ENCODE measurements around the gene TMEM236. TPM values are rescaled to one million over a fixed set of nuclear protein-coding genes. Genes with fewer than 3 reads are reported as not detected.
"Not testable (repeated sequence)": the region's sequence is repeated elsewhere in the genome, so short reads cannot be mapped to it uniquely, and the experiment has no call there.

Gene TMEM236, protein sequence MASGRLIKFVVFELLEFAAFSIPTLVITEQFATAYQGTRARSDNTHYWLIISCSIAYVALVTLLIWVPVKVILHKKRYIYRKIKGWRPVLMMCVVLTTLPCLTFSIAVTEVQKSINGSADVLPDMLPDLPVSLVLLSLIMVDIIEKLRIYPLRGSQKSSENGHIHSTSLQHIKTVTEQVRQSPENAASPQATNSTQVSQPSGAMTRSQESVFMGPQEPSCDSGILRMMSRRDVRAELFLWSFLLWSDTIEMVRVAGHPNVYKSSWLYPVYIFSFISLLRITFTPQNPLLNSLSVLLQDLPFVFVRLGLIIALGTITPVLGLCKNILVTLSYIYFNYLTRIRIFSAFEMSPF
- 0.43 TPM for total RNA-seq
- long read RNA-seq: 0 reads

DNA sequence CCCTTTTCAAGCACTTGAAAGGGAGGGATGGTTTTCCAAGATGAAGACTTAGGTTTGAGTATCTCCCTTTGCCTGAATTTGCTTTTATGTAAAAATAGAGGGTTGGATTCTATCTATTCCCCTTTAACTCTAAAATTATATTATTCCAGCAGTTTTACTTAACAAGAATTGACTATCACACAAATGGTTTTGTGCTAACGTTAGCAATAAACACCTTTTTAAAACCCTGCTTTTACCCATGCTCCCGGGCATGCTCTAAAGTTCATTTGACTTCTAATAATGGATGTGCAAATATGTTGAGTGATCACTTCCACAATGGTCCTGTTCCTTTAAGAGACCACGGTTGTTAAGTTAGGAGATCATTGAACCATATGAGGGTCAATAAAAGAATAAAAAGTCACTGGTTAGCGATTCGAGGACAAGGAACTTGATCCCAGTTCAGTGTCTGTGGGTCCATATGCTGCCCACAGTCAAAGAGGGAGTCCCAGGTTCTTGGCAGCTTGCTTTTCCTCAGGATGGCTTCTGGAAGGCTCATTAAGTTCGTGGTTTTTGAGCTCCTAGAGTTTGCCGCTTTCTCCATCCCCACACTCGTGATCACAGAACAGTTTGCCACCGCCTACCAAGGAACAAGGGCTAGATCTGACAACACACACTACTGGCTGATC is at the start of gene TMEM236:
TMEM236 (plus strand) TSS at position 421 of the 665 bp plus-strand sequence; CDS start at position 516, 95 bp downstream.
- DNase-seq: no peak
- intact Hi-C loops (cut with DNase I): no loop called here

DNA sequence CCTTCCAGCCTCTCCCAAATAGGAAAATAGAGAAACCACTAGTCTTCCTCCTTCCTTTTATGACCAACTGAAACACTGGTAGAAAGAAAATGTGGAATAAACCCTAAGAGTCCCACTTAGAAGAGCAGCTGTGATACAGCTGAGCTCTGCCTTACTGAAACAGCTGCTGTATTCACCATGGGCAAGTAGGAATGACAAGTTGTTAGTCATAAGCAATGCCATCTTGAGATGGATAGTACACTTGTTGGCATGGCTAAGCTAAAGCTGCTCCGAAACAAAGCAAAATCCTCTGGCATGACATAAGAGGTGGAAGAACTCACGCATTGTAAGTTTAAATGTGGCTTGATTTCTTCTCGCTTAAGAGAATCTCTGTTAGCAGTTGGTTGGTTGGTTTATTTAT is 48.3 kb upstream of the TMEM236 start:
- no peak for DNase-seq
- intact Hi-C loops (cut with DNase I): no loop called here
- no peak for ATAC-seq (ENCODE audit: poor library complexity)

More for the DNA sequence above, at the start of gene TMEM236:
- no peak for ATAC-seq (ENCODE audit: poor library complexity)

DNA sequence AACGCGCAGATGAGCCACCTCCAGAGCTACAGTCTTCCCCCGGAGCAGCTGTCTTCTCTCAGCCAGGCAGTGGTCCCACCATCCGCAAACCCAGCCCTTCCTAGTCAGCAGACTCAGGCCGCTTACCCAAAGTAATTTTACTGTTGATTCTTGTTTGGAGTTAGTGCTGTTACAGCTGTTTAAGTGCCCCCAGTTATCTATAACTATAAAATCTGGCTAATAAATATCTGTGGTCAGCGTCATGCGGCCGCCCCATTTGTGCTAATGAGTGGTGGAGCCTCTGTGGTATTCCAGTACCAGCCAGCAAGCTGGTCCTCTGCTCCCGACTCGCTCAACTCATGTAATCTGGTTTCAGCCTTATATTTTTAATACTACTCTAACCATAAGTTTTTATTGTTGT is 43.2 kb upstream of the TMEM236 start:
- no peak for ATAC-seq (ENCODE audit: poor library complexity)
- intact Hi-C loops (cut with DNase I): no loop called here
- DNase-seq: no peak

DNA sequence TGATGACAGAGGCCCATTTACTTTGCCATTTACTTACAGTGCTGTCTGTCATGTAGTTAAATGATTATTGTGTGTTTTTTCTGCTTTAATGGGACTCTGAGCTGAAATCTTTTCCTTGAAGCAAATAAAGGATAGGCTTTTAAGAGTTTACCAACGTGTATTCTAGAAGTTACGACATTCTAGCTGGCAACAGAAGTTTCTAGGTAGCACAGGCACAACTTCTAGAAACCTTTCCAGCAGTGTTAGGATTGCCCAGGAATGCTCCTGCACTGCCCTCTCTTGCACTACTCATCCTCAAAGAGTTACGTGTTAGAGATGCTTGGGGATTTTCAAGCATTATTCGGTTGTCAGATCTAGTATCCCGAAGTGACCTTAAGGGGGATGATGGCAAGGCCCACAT is 42.5 kb upstream of the TMEM236 start:
- ATAC-seq (ENCODE audit: poor library complexity) (no peak), DNase-seq (no peak)
- intact Hi-C loops (cut with DNase I): no loop called here

DNA sequence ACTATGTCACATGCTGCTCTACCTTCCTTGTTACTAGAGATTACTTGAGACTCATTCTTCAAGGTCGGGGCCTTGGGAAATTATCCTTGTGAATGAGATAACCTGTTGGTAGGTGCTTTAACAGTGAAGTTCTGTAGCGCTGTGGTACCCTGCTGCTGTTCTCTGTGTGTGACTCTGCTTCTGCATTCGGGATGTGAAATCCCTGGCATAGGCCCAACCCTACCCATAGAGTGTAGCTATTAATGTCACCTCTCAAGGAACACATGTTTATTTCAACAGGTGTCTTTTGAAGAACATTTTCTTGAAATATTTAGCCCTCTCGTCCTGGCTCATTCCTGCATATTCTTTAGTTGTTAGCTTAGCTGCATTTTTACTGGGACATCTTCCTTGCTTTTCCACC is 41.8 kb upstream of the TMEM236 start:
- intact Hi-C loops (cut with DNase I): no loop called here
- ATAC-seq (ENCODE audit: poor library complexity) (peak; percentile 59), DNase-seq (no peak)

GRCh38 chr10:17712053-17712452 is 39.9 kb upstream of the TMEM236 start:
- intact Hi-C loops (cut with DNase I): no loop called here
- ATAC-seq (ENCODE audit: poor library complexity) (no peak), DNase-seq (no peak)

GRCh38 chr10:17712717-17713471 is 39.1 kb upstream of the TMEM236 start:
- intact Hi-C loops (cut with DNase I): no loop called here
- ATAC-seq (ENCODE audit: poor library complexity) (peak; percentile 68), DNase-seq (no peak)

DNA sequence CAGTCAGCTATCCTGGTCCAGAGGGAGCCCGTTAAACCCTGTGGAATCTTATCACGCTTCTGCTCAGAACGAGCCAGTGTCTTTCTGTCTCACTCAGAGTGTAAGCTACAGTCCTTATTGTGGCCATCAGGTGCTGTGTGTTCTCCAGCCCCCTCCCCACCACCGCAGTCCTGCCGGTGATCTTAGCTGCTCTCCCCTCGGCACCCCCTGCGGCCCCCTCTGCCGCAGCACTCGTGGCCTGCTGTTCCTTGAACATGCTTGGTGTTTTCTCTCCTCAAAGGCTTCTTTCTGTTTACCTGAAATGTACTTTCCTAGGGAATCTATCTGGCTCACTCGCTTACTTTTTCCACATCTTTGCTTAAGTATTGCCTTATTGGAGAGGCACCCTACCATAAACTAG is 38.2 kb upstream of the TMEM236 start:
- DNase-seq (no peak), ATAC-seq (ENCODE audit: poor library complexity) (no peak)
- intact Hi-C loops (cut with DNase I): no loop called here

DNA sequence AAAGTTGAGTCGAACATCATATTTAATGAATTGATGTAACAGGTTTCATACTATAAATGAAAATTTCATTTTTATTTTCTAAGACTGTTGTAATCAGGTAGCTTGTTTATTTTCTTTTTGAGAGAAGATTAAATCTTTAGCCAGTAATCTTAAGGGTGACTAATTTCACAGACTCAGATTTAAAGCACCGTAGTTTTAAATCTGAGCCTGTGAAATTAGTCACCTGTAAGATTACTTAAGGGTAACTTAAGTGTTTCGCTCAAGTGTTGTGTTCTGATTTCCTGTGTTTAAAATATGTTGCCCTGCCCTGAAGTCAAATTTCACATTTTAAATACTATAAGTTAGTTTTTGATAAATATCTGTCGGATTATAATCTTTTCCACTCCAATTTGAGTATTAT is 35.8 kb upstream of the TMEM236 start:
- no peak for ATAC-seq (ENCODE audit: poor library complexity)
- intact Hi-C loops (cut with DNase I): no loop called here
- DNase-seq: no peak

GRCh38 chr10:17722317-17723014 is 29.5 kb upstream of the TMEM236 start:
- intact Hi-C loops (cut with DNase I); DNase-seq; ATAC-seq (ENCODE audit: poor library complexity): not testable (repeated sequence)

- no peak for DNase-seq
- no peak for ATAC-seq (ENCODE audit: poor library complexity)
- intact Hi-C loops (cut with DNase I): no loop called here
These were observed 26.3 kb upstream of the TMEM236 start for GRCh38 chr10:17725703-17726102.

GRCh38 chr10:17729630-17730029 is 22.4 kb upstream of the TMEM236 start:
- intact Hi-C loops (cut with DNase I): no loop called here
- ATAC-seq (ENCODE audit: poor library complexity): no peak
- DNase-seq: no peak

DNA sequence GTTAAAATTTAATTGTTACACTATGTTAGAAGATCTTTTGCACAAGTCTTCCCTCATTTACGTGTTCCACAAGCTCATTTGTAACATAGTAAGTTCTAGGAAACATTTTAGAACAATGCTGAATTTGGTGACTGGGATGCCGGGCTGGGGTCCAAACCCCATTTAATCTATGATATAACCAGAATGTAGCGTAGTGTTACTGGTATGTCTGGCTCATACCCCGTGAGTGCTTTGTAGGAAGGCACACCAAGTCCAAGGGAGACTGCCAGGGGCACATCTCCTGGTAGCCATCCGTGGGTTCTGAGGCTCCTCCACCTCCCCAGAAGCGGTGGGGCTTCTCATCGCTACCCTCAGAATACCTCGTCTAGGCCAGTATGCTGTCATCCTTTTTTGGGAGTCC is 21.3 kb upstream of the TMEM236 start:
- ATAC-seq (ENCODE audit: poor library complexity) (peak; percentile 51), DNase-seq (no peak)
- intact Hi-C loops (cut with DNase I): no loop called here

- intact Hi-C loops (cut with DNase I): no loop called here
- ATAC-seq (ENCODE audit: poor library complexity) (no peak), DNase-seq (no peak)
These were observed 20.5 kb upstream of the TMEM236 start for GRCh38 chr10:17731331-17732020.

- DNase-seq (no peak), ATAC-seq (ENCODE audit: poor library complexity) (no peak)
- intact Hi-C loops (cut with DNase I): no loop called here
These were observed 18.4 kb upstream of the TMEM236 start for GRCh38 chr10:17733620-17734019.

DNA sequence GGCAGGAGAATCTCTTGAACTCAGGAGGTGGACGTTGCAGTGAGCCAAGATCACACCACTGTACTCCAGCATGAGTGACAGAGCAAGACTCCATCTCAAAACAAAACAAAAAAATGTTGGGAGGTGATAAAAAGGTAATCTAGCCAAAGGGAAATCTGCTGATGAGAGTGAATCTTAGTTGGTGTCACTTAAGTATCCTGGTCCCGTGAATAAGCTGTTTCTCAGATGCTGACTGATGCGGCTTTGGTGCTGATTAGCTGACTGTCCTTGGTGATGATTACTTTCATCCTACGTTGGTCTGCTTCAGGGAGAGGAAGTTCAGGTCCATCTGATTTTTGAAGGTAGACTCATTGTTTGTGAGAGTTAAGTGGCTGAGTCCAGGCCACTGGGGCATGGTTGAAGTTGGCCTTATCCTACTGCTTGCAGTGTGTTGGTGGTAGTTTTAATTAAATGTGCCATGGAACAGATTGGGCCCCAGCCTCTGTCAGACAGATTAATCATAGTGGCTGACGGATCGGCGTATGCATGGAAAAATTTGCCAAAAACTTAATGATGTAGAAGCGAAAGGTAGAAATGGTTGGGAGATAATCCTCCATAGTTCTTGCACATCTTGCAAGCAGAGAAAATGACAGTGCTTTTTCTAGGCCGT is 17.4 kb upstream of the TMEM236 start:
- intact Hi-C loops (cut with DNase I): no loop called here
- ATAC-seq (ENCODE audit: poor library complexity): no peak

GRCh38 chr10:17735166-17735941 is 16.6 kb upstream of the TMEM236 start:
- DNase-seq: peak; percentile 62
- ATAC-seq (ENCODE audit: poor library complexity): peak; percentile 83
- intact Hi-C loops (cut with DNase I): no loop called here

More for the DNA sequence above, 17.4 kb upstream of the TMEM236 start:
- DNase-seq: no peak
